Measurements from ENCODE around the gene NINJ2. TPM values are rescaled to one million over a fixed set of nuclear protein-coding genes. Genes with fewer than 3 reads are reported as not detected.

The NINJ2 gene
- total RNA-seq, 4 donors from 2014 or later: 2.2 to 14.9 (median 4.5) TPM

GRCh38 chr12:599756-600155 lies 63.5 kb downstream of the NINJ2 start:
- Histone ChIP-seq H3K36me3 (no peaks in the 10 kb centered on the region), H3K27ac (peak overlapping the region; percentile 31 to 61 (median 49)), H3K9me3 (no peaks in the 10 kb centered on the region), H3K27me3 (no peaks in the 10 kb centered on the region), H3K4me3 (no peak overlapping the region), H3K4me1 (peaks cover 7 to 57% (median 9%) of the 10 kb centered on the region in 3 donors)
- TF ChIP-seq, protein P1, sequence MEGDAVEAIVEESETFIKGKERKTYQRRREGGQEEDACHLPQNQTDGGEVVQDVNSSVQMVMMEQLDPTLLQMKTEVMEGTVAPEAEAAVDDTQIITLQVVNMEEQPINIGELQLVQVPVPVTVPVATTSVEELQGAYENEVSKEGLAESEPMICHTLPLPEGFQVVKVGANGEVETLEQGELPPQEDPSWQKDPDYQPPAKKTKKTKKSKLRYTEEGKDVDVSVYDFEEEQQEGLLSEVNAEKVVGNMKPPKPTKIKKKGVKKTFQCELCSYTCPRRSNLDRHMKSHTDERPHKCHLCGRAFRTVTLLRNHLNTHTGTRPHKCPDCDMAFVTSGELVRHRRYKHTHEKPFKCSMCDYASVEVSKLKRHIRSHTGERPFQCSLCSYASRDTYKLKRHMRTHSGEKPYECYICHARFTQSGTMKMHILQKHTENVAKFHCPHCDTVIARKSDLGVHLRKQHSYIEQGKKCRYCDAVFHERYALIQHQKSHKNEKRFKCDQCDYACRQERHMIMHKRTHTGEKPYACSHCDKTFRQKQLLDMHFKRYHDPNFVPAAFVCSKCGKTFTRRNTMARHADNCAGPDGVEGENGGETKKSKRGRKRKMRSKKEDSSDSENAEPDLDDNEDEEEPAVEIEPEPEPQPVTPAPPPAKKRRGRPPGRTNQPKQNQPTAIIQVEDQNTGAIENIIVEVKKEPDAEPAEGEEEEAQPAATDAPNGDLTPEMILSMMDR (IDR thresholded peaks at IDR 0.05): no peak
- TF ChIP-seq POLR2A (IDR thresholded peaks at IDR 0.05): no peak
- intact Hi-C loops (cut with DNase I): no loop called here
- no peak for DNase-seq
- WGBS, 2 donors: 32 to 75% methylated on average over 4 to 5 of the region's 13 CpGs

DNA sequence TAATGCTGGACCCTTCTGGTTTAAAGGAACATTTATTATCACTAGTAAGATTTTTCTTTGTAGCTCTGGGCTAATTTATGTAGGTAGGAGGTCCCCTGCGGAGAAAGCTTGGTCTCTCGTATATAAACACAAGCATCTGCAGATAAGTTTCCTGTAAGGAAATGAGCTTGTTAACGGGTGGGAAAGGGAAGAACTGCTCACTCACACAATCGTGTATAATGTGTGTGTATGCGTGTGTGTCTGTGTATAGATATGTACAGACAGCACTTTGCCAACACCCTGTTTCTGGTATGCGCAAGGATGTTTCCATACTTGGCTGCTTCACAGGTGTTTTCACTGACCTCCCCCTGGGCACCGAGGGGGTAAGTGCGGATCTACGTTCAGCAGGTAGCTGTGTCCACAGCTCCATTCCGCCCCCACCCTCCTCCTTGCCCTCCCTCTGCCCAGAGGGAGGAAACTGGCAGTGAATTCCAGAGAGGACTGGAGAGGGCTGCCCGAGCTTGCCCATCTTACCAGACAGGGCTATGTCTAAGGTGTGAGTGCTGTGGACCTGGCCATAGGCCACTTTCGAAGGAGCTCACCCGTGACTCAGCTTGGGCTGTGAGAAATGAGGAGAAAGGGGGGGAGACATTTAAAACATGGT lies 65.2 kb downstream of the NINJ2 start:
- Histone ChIP-seq H3K4me3 (no peak overlapping the region), H3K9me3 (no peaks in the 10 kb centered on the region), H3K4me1 (peaks cover 7 to 57% (median 9%) of the 10 kb centered on the region in 3 donors), H3K36me3 (no peaks in the 10 kb centered on the region), H3K27me3 (no peaks in the 10 kb centered on the region), H3K27ac (peak overlapping the region; percentile 38 to 67 (median 61))
- DNase-seq: no peak
- 25 to 45% methylated on average over 12 of the region's 13 CpGs for WGBS, 2 donors
- TF ChIP-seq, protein P1 (IDR thresholded peaks at IDR 0.05): no peak
- TF ChIP-seq POLR2A (IDR thresholded peaks at IDR 0.05): no peak
- intact Hi-C loops (cut with DNase I): no loop called here

DNA sequence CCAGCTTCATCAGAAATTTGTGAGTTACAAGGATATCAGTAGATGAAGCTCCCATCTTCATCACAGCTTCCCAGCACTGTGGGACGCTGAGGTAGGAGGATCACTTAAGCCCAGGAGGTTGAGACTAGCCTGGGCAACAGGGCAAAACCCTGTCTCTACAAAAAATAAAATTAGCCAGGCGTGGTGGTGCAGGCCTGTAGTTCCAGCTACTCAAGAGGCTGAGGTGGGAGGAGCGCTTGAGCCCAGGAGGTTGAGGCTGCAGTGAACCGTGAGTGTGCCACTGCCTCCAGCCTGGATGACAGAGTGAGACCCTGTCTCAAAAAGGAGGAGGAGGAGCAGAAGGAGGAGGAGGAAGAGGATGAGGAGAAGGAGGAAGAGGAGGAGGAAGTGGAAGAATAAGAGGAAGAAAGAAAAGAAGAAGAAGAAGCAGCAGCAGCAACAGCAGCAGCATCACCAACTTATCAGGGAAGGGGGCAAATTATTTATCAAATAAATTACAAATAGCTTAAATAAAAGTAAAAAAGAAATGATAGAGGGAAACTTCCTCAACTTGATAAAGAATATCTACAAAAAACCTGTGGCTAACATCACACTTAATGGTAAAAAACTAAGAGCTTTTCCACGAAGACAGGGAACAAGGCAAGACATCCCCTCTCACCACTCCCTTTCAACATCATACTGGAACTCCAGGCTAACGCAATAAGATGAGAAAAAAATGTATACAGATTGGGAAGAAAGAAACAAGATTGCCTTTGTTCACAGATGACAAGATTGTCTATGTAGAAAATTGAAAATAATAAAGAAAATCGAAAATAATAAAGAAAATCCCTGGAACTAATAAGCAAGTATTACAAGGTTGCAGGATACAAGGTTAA lies 69.6 kb downstream of the NINJ2 start:
- H3K4me1 ChIP-seq: peaks cover 7 to 42% (median 9%) of the 10 kb centered on the region in 3 donors
- H3K27me3 ChIP-seq: no peaks in the 10 kb centered on the region
- no peak overlapping the region for H3K4me3 ChIP-seq
- no peaks in the 10 kb centered on the region for H3K36me3 ChIP-seq
- no peak for TF ChIP-seq POLR2A (IDR thresholded peaks at IDR 0.05)
- TF ChIP-seq, protein P1 (IDR thresholded peaks at IDR 0.05): no peak
- no peak overlapping the region for H3K27ac ChIP-seq
- WGBS, 2 donors: 73 to 86% methylated on average over 7 of the region's 7 CpGs
- no peaks in the 10 kb centered on the region for H3K9me3 ChIP-seq
- no peak for DNase-seq
- intact Hi-C loops (cut with DNase I): no loop called here

- no peak overlapping the region for H3K27ac ChIP-seq
Observed at GRCh38 chr12:592024-592505, 71.2 kb downstream of the NINJ2 start.

More at GRCh38 chr12:592024-592505, 71.2 kb downstream of the NINJ2 start:
- Histone ChIP-seq H3K9me3 (no peaks in the 10 kb centered on the region), H3K4me1 (peaks cover 0 to 26% (median 0%) of the 10 kb centered on the region in 3 donors), H3K27me3 (no peaks in the 10 kb centered on the region), H3K4me3 (no peak overlapping the region), H3K36me3 (no peaks in the 10 kb centered on the region)
- DNase-seq: no peak
- WGBS, 2 donors: 83 to 89% methylated on average over 11 of the region's 11 CpGs
- TF ChIP-seq POLR2A (IDR thresholded peaks at IDR 0.05): no peak
- TF ChIP-seq, protein P1 (IDR thresholded peaks at IDR 0.05): no peak
- intact Hi-C loops (cut with DNase I): no loop called here

Data from esophagus squamous epithelium (tissue), 5 donors.